GM21515 (cell line): Measurements from ENCODE around the gene DMBT1.
A peak's percentile ranks its signal among the peaks of the same experiment; 100 is the strongest.

Source experiments
- ATAC-seq: cut with Tn5 transposase; IDR thresholded peaks from one replicate; pipeline ENCODE4 v1.9.1; 2021; ENCODE audit not compliant: unreplicated experiment

DMBT1 gene

DNA sequence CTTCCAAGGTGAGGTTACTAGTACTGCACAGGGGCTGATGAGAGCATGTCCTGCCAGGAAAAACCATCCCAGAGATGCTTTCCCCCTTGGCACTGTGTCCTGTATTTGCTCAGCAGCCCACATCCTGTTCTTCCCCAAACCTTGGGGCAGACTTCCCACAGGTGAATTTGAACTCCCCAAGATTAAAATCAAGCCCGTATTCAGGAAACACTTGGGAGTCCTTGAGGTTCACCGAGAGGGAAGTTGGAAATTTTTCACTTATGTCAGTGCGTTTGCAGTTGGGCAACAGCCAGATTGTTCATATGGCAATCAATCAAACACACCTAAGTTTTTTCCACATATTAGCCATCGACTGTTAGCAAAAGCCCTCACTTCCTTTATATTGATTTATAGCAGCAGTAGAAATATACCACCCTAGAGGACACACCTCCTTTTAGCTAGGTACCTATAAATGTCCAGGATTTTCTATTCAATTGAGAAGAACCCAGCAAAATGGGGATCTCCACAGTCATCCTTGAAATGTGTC lies at the start of gene DMBT1:
TSS of gene DMBT1 (plus strand) at position 476 of the 526 bp plus-strand sequence. CDS start at position 493, 17 bp downstream.
- ATAC-seq: no peak

DNA sequence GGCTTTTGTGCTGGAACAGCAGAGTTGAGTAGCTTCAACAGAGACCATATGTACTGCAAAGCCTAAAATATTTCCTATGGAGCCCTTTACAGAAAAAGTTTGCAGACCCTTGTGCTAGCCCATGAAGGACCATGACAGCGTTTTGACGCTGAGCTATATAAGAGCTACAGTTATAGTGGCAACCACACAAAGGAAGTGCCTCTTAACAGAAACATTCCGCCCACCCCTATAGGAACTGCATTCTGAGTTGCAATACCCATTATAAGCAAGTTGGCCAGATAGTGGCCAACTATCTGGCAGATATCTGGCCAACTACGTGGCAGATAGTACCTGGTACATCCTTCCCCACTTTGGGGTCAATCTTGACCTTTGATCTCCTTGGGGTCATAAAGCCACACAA lies 47.5 kb upstream of the DMBT1 start:
- no peak for ATAC-seq

DNA sequence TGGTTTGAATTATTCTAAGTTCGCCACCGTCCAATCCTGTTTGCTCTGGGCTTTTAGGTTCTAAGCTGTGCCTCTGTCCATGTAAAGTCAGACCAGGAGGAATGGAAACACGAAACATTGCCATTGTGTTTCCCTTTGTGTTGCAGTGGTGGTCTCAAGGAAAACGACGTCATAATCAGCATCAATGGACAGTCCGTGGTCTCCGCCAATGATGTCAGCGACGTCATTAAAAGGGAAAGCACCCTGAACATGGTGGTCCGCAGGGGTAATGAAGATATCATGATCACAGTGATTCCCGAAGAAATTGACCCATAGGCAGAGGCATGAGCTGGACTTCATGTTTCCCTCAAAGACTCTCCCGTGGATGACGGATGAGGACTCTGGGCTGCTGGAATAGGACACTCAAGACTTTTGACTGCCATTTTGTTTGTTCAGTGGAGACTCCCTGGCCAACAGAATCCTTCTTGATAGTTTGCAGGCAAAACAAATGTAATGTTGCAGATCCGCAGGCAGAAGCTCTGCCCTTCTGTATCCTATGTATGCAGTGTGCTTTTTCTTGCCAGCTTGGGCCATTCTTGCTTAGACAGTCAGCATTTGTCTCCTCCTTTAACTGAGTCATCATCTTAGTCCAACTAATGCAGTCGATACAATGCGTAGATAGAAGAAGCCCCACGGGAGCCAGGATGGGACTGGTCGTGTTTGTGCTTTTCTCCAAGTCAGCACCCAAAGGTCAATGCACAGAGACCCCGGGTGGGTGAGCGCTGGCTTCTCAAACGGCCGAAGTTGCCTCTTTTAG lies 46.3 kb upstream of the DMBT1 start:
- no peak for ATAC-seq

GRCh38 chr10:122515022-122515424 lies 45.5 kb upstream of the DMBT1 start:
- no peak for ATAC-seq

DNA sequence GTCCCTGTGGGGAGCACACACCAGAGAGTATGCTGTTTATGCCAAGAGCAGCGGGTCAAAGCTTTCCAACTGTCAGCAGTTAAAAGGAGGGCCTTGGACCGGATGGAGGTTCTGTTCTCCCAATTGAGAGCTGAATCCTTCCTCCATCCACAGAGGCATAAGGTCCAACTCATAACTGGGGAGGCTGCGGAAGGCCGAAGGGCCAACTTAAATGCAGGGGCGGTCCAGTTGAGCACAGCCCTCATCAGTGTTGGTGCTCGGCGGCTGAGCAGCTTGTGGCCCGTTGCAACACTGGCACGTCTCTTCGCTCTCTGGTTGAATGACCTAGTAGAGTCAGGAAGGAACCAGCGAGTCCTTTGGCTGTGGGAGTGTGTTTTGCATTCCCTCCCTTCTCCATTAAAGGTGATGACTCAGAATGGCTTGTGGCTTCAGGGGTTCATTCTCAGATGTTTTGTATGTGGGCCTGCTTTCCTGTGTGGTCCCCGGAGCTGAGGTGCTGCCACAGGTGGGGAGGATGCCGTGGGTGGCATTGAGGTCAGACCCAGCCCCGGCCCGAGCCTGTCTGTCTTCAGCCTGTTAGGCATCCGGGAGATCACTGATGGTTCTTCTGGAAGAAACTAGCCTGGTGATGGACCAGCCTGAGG lies 44.8 kb upstream of the DMBT1 start:
- ATAC-seq: peak; percentile 76

GRCh38 chr10:122516734-122517133 lies 43.8 kb upstream of the DMBT1 start:
- no peak for ATAC-seq

DNA sequence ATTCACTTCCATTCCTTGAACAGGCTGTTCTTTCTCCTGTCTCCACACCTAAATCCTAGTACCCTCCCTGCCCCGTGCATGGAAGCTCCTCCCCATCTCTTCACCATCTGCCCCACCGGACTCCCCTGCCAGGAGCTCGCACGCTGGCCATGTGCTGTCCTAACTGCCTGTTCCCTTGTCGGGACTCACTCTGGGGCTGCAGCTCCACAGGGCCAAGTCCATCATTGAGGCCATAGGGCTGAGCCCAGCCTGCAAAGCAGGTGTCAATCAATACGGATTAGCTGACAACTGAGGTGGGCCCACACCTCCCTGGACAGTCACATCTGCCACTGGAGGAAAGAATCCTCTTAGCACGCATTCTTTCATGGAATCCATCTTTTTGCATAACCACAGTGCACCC lies 41.4 kb upstream of the DMBT1 start:
- ATAC-seq: no peak

DNA sequence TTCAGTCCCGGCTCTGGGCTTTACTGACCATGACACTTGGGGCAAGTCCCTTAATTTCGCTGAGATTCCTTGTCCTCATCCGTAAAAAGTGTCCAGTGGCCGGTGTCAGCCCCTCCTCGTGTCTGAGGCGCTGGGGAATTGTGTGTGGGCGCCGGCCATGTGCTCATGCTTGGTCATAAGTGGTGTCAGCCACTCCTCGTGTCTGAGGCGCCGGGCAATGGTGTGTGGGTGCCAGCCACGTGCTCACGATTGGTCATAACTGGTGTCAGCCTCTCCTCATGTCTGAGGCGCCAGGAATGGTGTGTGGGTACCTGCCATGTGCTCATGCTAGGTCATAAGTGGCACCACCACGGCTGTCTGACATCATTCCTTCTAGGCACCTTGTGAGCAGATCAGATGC lies 40.7 kb upstream of the DMBT1 start:
- ATAC-seq: no peak

DNA sequence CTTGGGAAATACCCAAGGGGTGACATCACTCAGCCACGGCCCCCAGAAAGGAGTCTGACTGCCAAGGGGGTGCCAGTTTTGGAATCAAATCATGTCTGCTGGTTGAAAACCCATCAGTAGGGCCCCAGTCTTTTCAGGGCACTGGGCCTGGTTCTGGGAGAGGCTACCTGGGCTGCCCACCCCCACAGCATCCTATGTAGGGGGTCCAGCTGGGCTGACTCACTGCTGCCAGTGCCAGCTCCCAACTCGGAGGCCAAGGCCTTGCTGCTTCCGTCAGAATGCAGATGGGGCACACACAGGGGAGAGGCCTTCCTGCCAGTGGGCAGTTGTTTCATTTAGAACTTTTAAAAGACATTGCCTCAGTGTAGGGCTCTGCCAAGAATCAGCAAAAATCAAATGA lies 39.5 kb upstream of the DMBT1 start:
- no peak for ATAC-seq

DNA sequence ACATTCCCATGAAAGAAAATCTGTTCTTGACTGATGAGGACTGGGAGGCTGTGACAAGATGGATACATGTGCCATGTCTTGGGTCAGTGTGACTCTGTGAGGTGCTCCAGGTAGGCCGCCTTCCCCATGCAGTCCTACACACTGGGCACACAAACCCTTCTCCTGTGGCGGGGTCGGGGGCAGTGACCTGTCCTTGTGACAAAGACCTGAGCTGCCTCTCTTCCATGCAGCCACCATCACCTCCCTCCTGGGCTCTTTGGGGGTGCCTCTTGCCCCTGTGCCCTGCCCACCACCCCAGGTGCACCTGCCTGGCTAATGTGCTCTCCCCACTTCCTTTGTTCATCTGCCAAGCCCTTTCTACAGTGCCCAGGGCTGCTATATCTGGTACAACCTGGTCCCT lies 35.7 kb upstream of the DMBT1 start:
- no peak for ATAC-seq

DNA sequence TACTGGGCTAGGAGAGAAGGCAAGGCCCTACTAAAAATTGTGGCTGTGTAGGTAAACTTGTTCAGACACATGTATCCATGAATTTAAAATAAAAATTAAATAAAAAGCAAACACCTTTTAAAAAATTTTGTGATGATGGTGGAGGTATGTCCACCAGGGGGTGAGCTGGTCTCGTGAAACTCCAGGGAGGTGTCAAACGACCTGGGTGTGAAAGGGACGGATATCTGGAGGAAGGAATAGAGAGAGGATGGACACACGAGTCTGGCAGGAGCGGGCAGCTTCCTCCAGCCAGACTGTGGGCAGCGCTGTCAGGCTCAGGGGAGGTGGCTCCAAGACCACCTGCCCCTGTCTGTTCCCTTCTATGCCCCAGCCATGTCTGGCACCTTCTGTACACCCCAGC lies 34.8 kb upstream of the DMBT1 start:
- no peak for ATAC-seq

GRCh38 chr10:122526892-122527291 lies 33.7 kb upstream of the DMBT1 start:
- ATAC-seq: no peak

DNA sequence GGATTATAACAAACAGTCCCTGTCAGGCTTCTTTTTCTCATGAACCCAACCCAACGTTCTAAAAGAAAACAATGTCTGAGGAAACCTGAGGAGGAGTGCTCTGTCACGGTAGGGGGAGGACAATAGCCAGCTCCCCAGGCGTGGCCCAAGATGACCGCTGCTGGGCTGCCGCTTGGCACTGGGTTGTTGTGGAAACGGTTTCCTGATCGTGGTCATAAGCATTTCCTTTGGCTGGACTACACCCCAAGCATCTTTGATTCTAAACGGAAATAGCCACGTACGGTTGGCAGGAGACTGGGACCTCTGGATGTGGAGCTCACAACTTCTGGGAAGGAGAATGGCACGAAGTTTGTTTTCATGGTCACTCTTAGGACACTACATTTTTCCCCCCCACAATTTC lies 30.4 kb upstream of the DMBT1 start:
- no peak for ATAC-seq

DNA sequence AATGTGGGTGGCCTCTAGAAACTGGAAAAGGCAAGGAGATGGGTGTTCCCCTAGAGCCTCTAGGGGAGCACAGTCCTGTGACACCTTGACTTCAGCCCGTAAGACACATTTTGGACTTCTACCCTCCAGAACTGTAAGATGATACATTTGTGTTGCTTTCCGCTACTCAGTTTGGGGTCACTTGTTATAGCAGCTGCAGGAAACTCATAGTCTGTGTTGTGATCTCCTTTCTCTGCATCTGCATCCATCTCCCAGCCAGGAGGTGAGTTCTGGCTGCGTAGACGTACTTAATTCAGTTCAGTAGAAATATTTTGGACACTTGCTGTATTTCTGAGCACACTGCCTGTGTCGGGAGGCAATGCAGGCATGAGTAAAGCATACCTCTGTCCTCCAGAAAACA lies 29.3 kb upstream of the DMBT1 start:
- ATAC-seq: no peak

GRCh38 chr10:122531939-122532338 lies 28.6 kb upstream of the DMBT1 start:
- ATAC-seq: no peak

- no peak for ATAC-seq
Observed at GRCh38 chr10:122532601-122533296, 27.8 kb upstream of the DMBT1 start.

DNA sequence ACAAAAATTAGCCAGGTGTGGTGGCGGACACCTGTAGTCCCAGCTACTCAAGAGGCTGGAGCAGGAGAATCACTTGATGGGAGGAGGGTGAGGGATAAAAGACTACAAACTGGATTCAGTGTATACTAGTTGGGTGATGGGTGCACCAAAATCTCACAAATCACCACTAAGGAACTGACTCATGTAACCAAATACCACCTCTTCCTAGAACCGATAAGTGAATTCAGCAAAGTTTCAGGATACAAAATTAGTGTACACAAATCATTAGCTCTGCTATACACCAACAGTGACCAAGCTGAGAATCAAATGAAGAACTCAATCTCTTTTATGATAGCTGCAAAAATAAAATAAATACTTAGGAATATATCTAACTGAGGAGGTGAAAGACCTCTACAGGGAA lies 23.0 kb upstream of the DMBT1 start:
- no peak for ATAC-seq

- ATAC-seq: no peak
Observed at GRCh38 chr10:122541541-122542002, 19.0 kb upstream of the DMBT1 start.

DNA sequence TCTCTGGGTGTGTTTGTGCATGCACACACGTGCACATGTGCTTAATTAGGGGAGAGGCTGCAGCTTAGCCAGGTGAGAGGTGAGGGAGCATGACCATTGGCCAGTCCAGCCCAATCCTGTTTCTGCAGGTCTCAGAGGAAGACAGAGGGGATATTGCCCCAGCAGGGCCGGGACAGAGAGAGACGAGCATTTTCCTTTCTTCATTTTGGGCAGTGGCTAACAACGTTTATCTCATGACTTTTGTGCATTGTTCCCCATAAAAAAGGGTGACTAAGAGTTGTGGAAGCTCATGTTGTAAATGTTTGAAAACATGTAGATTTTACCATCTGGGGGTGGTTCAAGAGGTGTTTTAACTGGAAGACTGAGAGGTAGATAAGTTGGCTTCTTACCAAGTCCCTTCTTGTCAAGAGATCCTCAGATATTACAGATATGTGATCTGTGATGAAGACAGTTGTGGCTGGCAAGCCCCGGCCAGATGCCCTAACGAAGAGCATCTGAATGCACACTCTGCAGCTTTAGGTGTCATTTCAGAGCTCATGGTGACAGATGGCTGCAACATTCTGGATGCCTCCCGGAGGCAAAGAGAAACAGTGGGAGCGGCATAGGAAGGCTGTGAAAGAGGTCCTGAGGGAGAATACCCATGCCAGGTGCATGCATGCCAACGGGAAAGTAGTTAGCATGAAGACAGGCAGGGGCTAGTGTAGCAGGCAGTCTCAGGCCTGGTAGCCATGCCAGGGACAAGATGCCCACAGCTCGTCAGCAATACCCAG lies 16.7 kb upstream of the DMBT1 start:
- no peak for ATAC-seq

DNA sequence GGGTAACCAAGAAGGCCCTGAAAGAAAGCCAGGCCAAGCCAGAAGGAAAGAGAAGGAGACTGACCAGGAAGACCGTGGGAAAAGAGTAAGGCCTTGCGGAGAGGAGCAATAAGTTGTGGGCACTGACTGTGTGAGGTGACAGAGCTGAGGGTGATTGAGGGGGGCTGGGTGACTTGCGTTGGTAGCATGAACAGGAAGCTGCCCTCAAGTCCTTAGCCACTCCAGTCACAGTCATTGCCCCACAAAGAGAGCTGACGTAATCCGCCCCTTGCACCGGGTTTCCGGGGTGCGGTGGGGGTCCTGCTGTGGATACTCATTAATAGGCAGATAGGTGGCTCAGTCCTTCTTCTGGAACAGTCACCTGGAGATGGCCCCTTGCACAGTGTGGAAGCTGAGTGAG lies 16.1 kb upstream of the DMBT1 start:
- ATAC-seq: no peak

DNA sequence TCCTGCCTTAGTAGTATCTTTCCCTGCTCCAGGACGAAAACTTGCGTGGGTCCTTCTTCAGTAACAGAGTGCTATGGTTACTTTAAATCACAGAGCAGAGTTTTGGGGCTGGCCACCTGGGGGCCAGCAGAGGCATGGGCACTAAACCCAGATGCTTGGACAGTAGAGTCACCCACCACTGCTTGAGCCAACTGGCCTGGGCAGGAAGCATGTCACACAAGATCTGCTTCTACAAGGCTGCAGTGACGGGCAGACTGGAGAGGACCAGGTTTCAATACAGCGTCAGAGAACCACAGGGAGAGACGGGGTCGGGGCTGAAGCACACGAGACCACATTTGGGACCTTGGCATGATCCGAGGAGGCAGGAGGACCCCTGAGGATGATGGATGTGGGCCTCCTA lies 14.3 kb upstream of the DMBT1 start:
- no peak for ATAC-seq
